Measurements from ENCODE around the gene EBF4.
"Not testable (repeated sequence)": the region's sequence is repeated elsewhere in the genome, so short reads cannot be mapped to it uniquely, and the experiment has no call there.

Gene EBF4

DNA sequence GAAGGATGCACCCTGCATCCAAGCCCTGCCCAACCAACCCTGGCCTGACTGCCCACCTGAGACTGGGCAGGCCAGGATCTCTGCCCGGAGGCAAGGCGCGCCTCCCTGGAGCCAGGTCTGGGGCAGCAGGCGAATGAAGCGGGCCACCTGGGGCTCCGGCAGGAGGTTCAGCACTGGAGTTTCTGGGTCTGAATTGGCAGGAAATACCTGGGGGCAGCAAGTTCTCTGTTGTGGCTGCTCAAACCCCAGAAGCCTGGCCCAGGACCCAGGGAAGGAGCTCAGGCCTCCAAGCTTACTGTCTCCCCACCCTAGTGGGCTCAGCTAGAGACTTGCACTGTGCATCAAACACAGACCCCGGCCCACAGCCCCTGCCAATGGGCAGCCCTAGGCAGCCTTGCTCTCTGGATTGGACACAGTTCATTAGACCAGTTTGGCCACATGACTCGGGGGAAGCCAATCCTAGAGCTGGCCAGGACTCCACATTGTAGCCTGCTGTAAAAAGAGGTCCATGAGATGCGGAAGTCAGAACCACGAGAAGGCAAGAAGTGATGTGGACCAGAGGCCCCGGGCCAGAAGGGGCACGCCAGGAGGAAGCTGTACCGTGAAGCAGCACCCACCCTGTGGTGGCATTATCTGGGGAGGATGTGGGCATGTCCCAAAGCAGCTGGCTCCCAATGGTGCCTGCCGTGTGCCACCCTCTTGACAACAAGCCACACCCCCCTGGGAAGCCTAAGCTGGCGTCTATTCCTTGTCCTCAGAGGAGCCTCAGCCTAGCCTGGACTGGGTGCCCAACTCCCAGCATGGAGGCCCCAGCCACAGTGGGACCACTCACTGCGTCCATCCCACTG is 104.8 kb downstream of the EBF4 start:
- no peak for DNase-seq

GRCh38 chr20:2798095-2798805 is 105.7 kb downstream of the EBF4 start:
- no peak for DNase-seq

DNA sequence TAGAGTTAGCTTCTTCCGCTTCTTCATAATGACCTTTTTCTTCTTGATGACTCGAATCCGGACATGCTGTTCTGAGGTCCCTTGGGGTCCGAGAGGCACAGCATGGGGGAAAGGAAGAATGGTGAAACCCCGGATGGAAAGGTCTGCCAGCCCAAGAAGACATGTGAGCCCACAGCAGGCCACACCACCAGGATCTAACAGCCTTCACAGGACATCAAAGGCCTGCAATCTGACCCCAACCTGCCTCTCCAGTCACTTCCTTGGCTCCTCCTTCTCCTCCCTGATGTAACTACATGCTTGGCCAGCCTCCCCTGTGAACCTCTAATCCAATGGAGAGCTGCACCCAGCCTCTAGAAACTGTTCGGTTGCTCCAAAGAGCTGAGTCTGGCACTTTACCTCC is 106.2 kb downstream of the EBF4 start:
- DNase-seq: no peak

DNA sequence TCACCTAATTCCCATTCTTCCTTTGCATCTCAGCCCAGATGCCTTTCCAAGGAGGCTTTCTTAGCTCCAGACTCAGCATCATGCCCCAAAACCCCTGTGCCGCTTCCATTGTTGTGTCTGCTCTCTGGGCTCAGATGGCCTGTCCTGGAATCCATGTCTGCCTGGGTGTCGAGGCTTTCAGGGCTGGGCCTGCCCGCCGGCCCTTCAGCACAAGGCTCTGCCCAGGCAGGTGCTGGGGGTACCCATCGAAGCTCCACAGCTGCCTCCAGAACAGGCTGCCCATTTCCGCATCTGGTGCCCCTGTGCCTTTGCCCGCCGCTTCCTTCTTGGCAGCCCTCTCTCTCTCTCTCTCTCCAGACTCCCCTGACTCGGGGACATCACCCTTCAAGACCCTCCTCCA is 106.7 kb downstream of the EBF4 start:
- DNase-seq: no peak

GRCh38 chr20:2799688-2800520 is 107.3 kb downstream of the EBF4 start:
- no peak for DNase-seq

GRCh38 chr20:2800521-2801285 is 108.1 kb downstream of the EBF4 start, which contains the start of gene CPXM1:
Gene CPXM1 (minus strand): TSS chr20:2800627. CDS start chr20:2800572, 55 bp downstream.
- no peak for DNase-seq

- DNase-seq: no peak
Measured at GRCh38 chr20:2801286-2801728, 108.7 kb downstream of the EBF4 start.

- no peak for DNase-seq
Measured at GRCh38 chr20:2804041-2804828, 111.7 kb downstream of the EBF4 start.

GRCh38 chr20:2804852-2805688 is 112.5 kb downstream of the EBF4 start:
- no peak for DNase-seq

- DNase-seq: no peak
Measured at GRCh38 chr20:2805689-2806350, 113.2 kb downstream of the EBF4 start.

DNA sequence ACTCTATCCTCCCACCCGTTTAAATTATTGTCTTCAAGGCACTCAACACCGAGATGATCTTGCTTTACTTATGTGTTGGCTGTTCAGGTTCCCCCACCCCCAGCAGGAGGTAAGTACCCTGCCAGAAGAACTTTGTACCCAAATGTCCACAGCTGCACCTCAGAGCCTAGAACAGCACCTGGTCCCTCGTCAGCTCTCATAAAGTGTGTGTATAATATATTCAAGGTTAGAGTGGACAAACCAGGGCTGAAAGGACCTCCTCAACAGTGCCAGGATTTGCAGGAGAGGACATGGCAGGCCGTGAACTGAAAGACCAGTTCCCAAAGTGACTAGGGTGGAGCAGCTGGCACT is 113.7 kb downstream of the EBF4 start:
- no peak for DNase-seq

- no peak for DNase-seq
Measured at GRCh38 chr20:2807019-2807418, 114.4 kb downstream of the EBF4 start.

DNA sequence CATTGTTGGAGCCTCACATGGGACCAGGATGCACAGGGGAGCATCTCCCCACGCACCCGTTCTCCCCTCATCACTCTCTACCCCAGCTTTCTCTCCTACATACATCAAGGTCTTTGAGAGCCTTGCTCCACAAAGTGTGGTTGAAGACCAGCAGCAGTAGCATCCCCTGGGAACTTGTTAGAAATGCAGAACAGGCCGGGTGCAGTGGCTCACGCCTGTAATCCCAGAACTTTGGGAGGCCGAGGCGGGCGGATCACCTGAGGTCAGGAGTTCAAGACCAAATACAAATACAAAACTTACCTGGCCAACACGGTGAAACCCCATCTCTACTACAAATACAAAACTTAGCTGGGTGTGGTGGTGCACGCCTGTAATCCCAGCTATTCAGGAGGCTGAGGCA is 115.3 kb downstream of the EBF4 start:
- not testable (repeated sequence) for DNase-seq

GRCh38 chr20:2809690-2810089 is 117.1 kb downstream of the EBF4 start:
- DNase-seq: no peak
